Measurements from ENCODE around the gene NLRP1. TPM values are rescaled to one million over a fixed set of nuclear protein-coding genes. Genes with fewer than 3 reads are reported as not detected.

The NLRP1 gene
- polyA plus RNA-seq, 1 experiment, result 73.2 TPM

GRCh38 chr17:5592382-5592781 lies 8.1 kb upstream of the NLRP1 start:
- Histone ChIP-seq H3K4me3 (ENCODE audit: low read depth, low read length) (no peak overlapping the region), H3K27ac (ENCODE audit: low read depth, low read length) (no peak overlapping the region), H3K9me3 (ENCODE audit: control insufficient read depth, insufficient read depth, low read length) (no peaks in the 10 kb centered on the region), H3K27me3 (ENCODE audit: control insufficient read depth, insufficient read depth, low read length) (peaks cover 12% of the 10 kb centered on the region)
- TF ChIP-seq CTCF (IDR thresholded peaks at IDR 0.05; ENCODE audit: low read depth, low read length), result peak; percentile 60
- peak; percentile 6 for DNase-seq (ENCODE audit: low read depth, low spot score)
- CTCF ChIA-PET, result interaction anchor here (0.5 to 7.0 kb wide), 36 partner anchors 9 to 1412 kb away, joined by 3 to 90 read pairs (median 4); partner anchors contain the start of gene AIPL1
- POLR2A ChIA-PET, result interaction anchor here (0.6 kb wide), 1 partner anchor 738 kb away, joined by 4 read pairs; no protein-coding TSS in a partner anchor

- TF ChIP-seq CTCF (IDR thresholded peaks at IDR 0.05; ENCODE audit: low read depth, low read length), result no peak
- no peak for DNase-seq (ENCODE audit: low read depth, low spot score)
- ChIA-PET CTCF (interaction anchor here (0.6 to 7.0 kb wide), 35 partner anchors 10 to 1412 kb away, joined by 3 to 90 read pairs (median 4); partner anchors contain the start of gene AIPL1), POLR2A (interaction anchor here (0.7 kb wide), 1 partner anchor 122 kb away, joined by 10 read pairs; no protein-coding TSS in a partner anchor)
- no peaks in the 10 kb centered on the region for H3K9me3 ChIP-seq (ENCODE audit: control insufficient read depth, insufficient read depth, low read length)
- no peak overlapping the region for H3K27ac ChIP-seq (ENCODE audit: low read depth, low read length)
- no peak overlapping the region for H3K4me3 ChIP-seq (ENCODE audit: low read depth, low read length)
- peaks cover 12% of the 10 kb centered on the region for H3K27me3 ChIP-seq (ENCODE audit: control insufficient read depth, insufficient read depth, low read length)
Measured at GRCh38 chr17:5591966-5592365, 7.7 kb upstream of the NLRP1 start.

- Histone ChIP-seq H3K27me3 (ENCODE audit: control insufficient read depth, insufficient read depth, low read length) (no peaks in the 10 kb centered on the region), H3K9me3 (ENCODE audit: control insufficient read depth, insufficient read depth, low read length) (no peaks in the 10 kb centered on the region; the same call in 1 of the 2 replicates), H3K4me3 (ENCODE audit: low read depth, low read length) (no peak overlapping the region), H3K27ac (ENCODE audit: low read depth, low read length) (no peak overlapping the region)
- CTCF ChIA-PET, result interaction anchor here (0.8 to 2.2 kb wide), 6 partner anchors 9 to 848 kb away, joined by 3 to 34 read pairs (median 6); partner anchors contain the start of gene AIPL1
- DNase-seq (ENCODE audit: low read depth, low spot score), result no peak
- POLR2A ChIA-PET, result no interaction called here
- TF ChIP-seq CTCF (IDR thresholded peaks at IDR 0.05; ENCODE audit: low read depth, low read length), result no peak
Measured at GRCh38 chr17:5588584-5588983, 4.3 kb upstream of the NLRP1 start.

GRCh38 chr17:5587438-5588032 lies 3.2 kb upstream of the NLRP1 start:
- no peak overlapping the region for H3K27ac ChIP-seq (ENCODE audit: low read depth, low read length)

More at GRCh38 chr17:5587438-5588032, 3.2 kb upstream of the NLRP1 start:
- ChIA-PET CTCF (interaction anchor here (0.7 to 2.2 kb wide), 10 partner anchors 17 to 885 kb away, joined by 3 to 34 read pairs (median 4); partner anchors contain the start of gene AIPL1), POLR2A (no interaction called here)
- DNase-seq (ENCODE audit: low read depth, low spot score), result peak; percentile 61
- no peaks in the 10 kb centered on the region for H3K27me3 ChIP-seq (ENCODE audit: control insufficient read depth, insufficient read depth, low read length)
- TF ChIP-seq CTCF (IDR thresholded peaks at IDR 0.05; ENCODE audit: low read depth, low read length), result peak; percentile 94
- H3K9me3 ChIP-seq (ENCODE audit: control insufficient read depth, insufficient read depth, low read length), result no peaks in the 10 kb centered on the region; the same call in 1 of the 2 replicates
- no peak overlapping the region for H3K4me3 ChIP-seq (ENCODE audit: low read depth, low read length)

Data from AG04450 (cell line).